ENCODE results near the gene RELN. TPM values are rescaled to one million over a fixed set of nuclear protein-coding genes. Genes with fewer than 3 reads are reported as not detected.

Gene RELN
- total RNA-seq, 1 donor from 2014 or later = 5.7 TPM

- TF ChIP-seq CTCF (IDR thresholded peaks at IDR 0.05; ENCODE audit: partially characterized antibody, unreplicated experiment) = no peak
- Mint-ChIP-seq H3K36me3 (ENCODE audit: unreplicated experiment) (no peaks in the 10 kb centered on the region), H3K9me3 (ENCODE audit: unreplicated experiment) (no peaks in the 10 kb centered on the region), H3K27ac (ENCODE audit: unreplicated experiment) (no peak overlapping the region), H3K4me1 (ENCODE audit: low read depth, unreplicated experiment) (peaks cover 14% of the 10 kb centered on the region), H3K4me3 (ENCODE audit: unreplicated experiment) (no peak overlapping the region), H3K27me3 (ENCODE audit: unreplicated experiment) (no peaks in the 10 kb centered on the region)
- DNase-seq = no peak
Observed at GRCh38 chr7:103597606-103598005, 391.9 kb downstream of the RELN start.

DNA sequence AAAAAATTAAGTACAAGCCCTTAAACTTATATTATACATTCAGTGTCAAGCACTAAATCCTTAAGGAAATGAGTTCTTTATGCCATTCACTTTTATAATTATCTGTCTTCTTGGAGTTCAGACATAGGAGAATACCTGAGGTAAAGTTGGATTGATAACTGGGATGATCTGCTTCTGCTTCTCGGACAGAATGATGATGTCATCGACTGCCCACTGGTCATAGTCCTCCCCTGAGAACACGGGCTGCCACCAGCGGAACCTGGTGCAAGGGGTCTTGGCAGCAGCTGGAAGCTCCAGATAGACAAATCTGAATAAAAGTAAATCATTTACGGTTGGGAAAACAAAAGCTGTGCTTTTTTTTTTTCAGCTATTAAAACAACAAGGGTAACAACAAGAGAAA lies 395.3 kb downstream of the RELN start:
- Mint-ChIP-seq H3K36me3 (ENCODE audit: unreplicated experiment) (no peaks in the 10 kb centered on the region), H3K9me3 (ENCODE audit: unreplicated experiment) (no peaks in the 10 kb centered on the region), H3K4me3 (ENCODE audit: unreplicated experiment) (no peak overlapping the region), H3K4me1 (ENCODE audit: low read depth, unreplicated experiment) (peaks cover 14% of the 10 kb centered on the region), H3K27me3 (ENCODE audit: unreplicated experiment) (no peaks in the 10 kb centered on the region), H3K27ac (ENCODE audit: unreplicated experiment) (no peak overlapping the region)
- TF ChIP-seq CTCF (IDR thresholded peaks at IDR 0.05; ENCODE audit: partially characterized antibody, unreplicated experiment) = no peak
- no peak for DNase-seq

DNA sequence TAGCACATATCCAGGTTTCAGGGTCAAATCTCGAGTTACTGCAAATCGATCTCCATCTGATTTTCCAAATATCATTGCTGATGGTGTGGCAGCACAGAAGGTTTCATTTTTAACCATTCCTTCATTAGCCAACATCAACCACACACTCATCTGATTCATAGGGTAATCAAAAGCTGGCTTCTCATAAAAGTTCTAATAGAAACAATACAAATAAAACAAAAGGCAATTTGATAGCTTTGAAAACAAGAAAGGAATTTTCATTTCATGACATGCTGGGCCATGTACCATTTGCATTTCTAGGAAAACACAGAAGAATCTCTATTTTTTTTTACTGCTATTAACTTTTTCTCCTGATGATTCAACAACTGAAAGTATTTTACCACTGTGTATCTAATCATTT lies 395.8 kb downstream of the RELN start:
- Mint-ChIP-seq H3K36me3 (ENCODE audit: unreplicated experiment) (no peaks in the 10 kb centered on the region), H3K9me3 (ENCODE audit: unreplicated experiment) (no peaks in the 10 kb centered on the region), H3K4me3 (ENCODE audit: unreplicated experiment) (no peak overlapping the region), H3K27me3 (ENCODE audit: unreplicated experiment) (no peaks in the 10 kb centered on the region), H3K27ac (ENCODE audit: unreplicated experiment) (no peak overlapping the region), H3K4me1 (ENCODE audit: low read depth, unreplicated experiment) (peaks cover 14% of the 10 kb centered on the region)
- no peak for TF ChIP-seq CTCF (IDR thresholded peaks at IDR 0.05; ENCODE audit: partially characterized antibody, unreplicated experiment)
- DNase-seq = no peak

- Mint-ChIP-seq H3K36me3 (ENCODE audit: unreplicated experiment) (no peaks in the 10 kb centered on the region), H3K4me3 (ENCODE audit: unreplicated experiment) (no peak overlapping the region), H3K27ac (ENCODE audit: unreplicated experiment) (no peak overlapping the region), H3K4me1 (ENCODE audit: low read depth, unreplicated experiment) (peaks cover 9% of the 10 kb centered on the region), H3K27me3 (ENCODE audit: unreplicated experiment) (no peaks in the 10 kb centered on the region), H3K9me3 (ENCODE audit: unreplicated experiment) (no peaks in the 10 kb centered on the region)
- TF ChIP-seq CTCF (IDR thresholded peaks at IDR 0.05; ENCODE audit: partially characterized antibody, unreplicated experiment) = no peak
- no peak for DNase-seq
Observed at GRCh38 chr7:103592844-103593243, 396.6 kb downstream of the RELN start.

- H3K9me3 Mint-ChIP-seq (ENCODE audit: unreplicated experiment) = no peaks in the 10 kb centered on the region
- no peak overlapping the region for H3K4me3 Mint-ChIP-seq (ENCODE audit: unreplicated experiment)
- H3K36me3 Mint-ChIP-seq (ENCODE audit: unreplicated experiment) = no peaks in the 10 kb centered on the region
- no peaks in the 10 kb centered on the region for H3K27me3 Mint-ChIP-seq (ENCODE audit: unreplicated experiment)
- no peak for TF ChIP-seq CTCF (IDR thresholded peaks at IDR 0.05; ENCODE audit: partially characterized antibody, unreplicated experiment)
- no peak for DNase-seq
- no peak overlapping the region for H3K27ac Mint-ChIP-seq (ENCODE audit: unreplicated experiment)
- H3K4me1 Mint-ChIP-seq (ENCODE audit: low read depth, unreplicated experiment) = peaks cover 8% of the 10 kb centered on the region
Observed at GRCh38 chr7:103592187-103592586, 397.3 kb downstream of the RELN start.

Data from glutamatergic neuron (in vitro differentiated cells).